Adipose tissue (tissue), 3 donors: ENCODE measurements around the gene NECAB2. TPM values are rescaled to one million over a fixed set of nuclear protein-coding genes. Genes with fewer than 3 reads are reported as not detected.

Experiments
- H3K27ac ChIP-seq: one replicate; pipeline ENCODE4 v1.5.1; 2013; ENCODE audit warnings: low read depth, low read length
- WGBS, 3 donors: extraction: QIAGEN DNeasy Blood & Tissue Kit; methylation state at CpG; one replicate each; pipeline ENCODE4 v1.1.7; 2013; 5-methylcytosine and 5-hydroxymethylcytosine counted together
- polyA plus RNA-seq, 3 donors: library from polyadenylated mRNA; stranded (reverse); fragments of 200-250 nt; gene quantifications; one replicate each; pipeline ENCODE4 v1.2.3, GENCODE V29; 2013
- donor health status: healthy with polysubstance abuse.
- donor health status: Bipolar disorder and iron deficiency.
- donor health status: healthy.

NECAB2 gene
- polyA plus RNA-seq, 3 donors = 0.47 to 2.2 (median 0.49) TPM

DNA sequence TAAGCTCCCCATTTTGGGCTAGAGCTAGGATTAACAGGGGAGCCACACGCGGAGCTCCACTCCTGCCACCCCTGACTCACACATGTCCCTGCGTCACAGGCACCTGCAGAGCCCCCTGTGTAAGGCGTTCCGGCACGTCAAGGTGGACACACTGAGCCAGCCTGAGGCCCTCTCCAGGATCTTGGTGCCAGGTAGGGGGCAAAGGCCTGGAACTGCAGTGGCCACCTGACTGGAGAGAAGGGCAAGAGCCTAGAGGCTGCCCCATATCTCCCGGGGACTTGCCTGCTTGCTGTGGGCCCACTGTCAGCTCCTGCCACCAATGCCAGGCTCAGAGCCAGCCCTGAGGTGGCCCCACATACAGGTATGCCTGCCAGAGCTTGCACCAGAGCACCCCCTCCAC, 33.7 kb downstream of the NECAB2 start:
- 90 to 94% (median 92%) methylated on average over 7 of the region's 7 CpGs for WGBS, 3 donors
- H3K27ac ChIP-seq = no peak overlapping the region

DNA sequence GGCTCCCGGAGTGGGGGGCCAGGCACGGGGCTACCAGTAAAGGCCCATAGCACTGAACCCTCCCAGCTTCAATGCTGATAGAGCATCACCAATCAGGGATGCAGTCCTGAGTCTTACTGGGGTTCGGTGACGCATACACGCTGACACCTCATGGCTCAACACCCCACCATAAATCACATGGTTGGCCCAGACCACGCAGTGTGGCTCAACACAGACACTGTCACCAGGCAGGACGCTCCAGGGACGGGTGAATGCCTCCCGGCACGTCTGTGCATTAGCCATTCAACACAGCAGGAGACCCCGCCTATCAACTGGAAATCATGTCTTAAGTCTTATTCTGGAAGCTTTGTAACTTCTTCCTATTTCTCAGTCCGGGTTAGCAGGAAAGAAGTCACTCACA, 35.0 kb downstream of the NECAB2 start:
- H3K27ac ChIP-seq = no peak overlapping the region
- 76 to 83% (median 79%) methylated on average over 12 of the region's 12 CpGs for WGBS, 3 donors

DNA sequence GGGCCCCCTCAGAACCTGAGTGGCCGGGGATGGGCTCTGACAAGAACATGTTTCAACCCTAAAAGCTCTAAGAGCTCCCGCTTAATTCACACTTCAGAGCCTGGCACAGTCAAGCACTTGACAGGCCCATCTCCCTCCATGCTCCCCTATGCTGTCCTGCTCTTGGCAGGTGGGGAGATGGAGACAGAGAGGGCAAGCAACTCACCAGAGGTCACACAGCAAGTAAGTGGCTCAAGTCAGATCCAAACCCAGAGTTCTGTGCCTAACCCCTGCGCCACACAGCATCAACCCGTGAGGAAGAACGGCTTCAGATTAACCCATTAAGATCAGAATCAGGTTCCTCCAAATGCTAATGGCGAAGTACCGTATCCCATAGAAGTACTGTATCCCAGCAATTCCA, 36.4 kb downstream of the NECAB2 start:
- WGBS, 3 donors = 76 to 83% (median 80%) methylated on average over 7 of the region's 7 CpGs
- H3K27ac ChIP-seq = no peak overlapping the region

DNA sequence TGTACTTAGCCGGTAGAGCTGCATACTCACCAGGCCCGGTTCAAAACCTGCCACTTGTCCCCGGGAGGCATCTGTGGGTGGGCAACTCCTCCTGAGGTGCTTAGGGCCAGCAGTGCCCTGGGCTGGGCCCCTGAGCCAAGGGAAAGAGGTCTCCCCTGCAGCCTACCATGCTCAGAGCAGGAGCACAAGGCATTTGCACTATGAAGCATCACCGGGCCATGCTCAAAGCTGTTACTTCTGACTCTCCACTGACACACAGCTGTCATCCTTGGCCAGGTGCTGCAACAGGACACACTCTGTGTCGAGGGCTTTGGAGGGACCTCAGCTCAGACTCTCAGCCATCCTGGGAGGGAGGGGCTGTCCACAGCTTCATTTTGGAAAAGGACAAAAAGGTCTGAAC, 37.3 kb downstream of the NECAB2 start:
- WGBS, 3 donors = 70 to 74% (median 71%) methylated on average over 5 of the region's 5 CpGs
- H3K27ac ChIP-seq = no peak overlapping the region

DNA sequence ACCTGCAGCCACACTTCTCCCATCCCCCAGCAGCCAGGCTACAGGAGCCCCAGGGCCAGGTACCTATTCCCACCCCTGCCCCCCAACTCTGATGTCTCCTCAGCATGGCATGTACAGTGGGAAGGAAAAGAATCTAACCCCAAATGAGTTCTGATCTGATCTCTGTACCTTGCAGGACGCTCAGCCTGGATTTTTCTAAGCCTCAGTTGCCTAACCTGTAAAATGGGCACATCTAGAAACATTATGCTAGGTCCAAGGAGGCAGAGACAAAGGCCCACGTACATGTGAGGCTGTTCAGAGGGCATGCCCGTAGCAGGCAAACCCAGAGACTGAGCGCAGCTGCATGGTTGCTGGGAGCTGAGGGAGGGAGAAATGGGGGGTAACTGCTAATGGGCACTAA, 39.5 kb downstream of the NECAB2 start:
- H3K27ac ChIP-seq = no peak overlapping the region
- WGBS, 3 donors = 79 to 84% (median 83%) methylated on average over 4 of the region's 4 CpGs

DNA sequence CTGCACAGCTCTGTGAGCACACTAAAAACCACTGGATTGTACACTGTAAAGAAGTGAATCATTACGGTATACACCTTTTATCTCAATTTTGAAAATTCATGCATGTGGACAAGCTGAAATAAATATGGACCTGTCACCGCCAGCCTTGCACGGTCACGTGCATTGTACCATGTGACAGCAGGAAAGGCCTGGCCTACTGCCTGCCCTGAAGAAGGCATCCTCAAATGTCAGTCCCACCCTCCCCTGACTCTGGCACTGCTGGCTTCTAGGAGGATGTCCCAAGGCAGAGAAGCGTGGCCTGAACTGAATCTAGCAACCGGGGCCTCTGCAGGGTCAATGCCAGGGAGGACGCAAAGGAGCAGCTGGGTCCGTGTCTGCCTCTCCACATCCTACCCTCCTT, 39.9 kb downstream of the NECAB2 start:
- WGBS, 3 donors = 61 to 69% (median 62%) methylated on average over 8 of the region's 8 CpGs
- H3K27ac ChIP-seq = no peak overlapping the region

DNA sequence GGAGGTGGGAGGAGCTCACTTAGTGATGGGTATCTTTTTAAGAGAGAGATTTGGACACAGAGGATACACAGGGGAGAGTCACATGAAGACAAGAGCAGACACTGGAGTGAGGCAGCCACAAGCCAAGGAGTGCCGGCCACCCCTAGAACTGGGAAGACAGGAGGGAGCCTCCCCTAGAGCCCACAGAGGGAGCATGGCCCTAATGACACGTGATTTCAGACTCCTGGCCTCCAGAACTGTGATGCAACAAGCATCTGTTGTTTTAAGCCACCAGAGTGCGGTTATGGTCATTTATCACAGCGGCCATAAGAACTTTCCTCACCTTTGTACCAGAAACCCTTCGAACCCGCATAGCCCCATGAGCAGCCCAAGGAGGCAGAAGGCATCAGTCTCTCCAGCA, 41.2 kb downstream of the NECAB2 start:
- 76 to 88% (median 84%) methylated on average over 6 of the region's 6 CpGs for WGBS, 3 donors
- H3K27ac ChIP-seq = no peak overlapping the region

DNA sequence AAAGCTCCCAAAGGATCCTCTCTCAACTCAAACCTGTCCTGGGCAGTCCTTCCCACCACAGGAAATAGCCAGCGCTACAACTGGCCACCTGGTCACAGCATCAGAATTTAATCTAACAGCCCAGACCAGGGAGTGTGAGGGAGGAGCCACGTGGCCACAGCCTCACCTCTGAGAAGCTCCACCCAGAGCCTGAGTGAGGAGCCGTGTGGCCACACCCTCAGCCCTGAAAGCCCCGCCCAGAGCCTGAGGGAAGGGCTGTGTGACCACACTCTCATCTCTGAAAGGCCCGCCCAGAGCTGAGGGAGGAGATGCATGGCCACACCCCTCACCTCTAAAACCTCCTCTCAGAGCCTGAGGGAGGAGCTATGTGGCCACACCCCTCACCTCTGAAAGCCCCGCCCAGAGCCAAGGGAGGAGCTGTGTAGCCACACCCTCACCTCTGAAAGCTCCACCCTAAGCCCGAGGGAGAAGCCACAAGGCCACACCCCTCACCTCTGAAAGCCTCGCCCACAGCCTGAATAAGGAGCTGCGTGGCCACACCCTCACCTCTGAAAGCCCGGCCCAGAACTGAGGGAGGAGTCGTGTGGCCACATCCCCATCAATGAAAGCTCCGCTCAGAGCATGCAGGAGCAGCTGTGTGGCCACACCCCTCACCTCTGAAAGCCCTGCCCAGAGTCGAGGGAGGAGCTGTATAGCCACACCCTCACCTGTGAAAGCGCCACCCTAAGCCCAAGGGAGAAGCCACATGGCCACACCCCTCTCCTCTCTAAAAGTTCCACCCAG, 45.9 kb downstream of the NECAB2 start:
- 11 to 12% (median 12%) methylated on average over 14 of the region's 14 CpGs for WGBS, 3 donors
- no peak overlapping the region for H3K27ac ChIP-seq

DNA sequence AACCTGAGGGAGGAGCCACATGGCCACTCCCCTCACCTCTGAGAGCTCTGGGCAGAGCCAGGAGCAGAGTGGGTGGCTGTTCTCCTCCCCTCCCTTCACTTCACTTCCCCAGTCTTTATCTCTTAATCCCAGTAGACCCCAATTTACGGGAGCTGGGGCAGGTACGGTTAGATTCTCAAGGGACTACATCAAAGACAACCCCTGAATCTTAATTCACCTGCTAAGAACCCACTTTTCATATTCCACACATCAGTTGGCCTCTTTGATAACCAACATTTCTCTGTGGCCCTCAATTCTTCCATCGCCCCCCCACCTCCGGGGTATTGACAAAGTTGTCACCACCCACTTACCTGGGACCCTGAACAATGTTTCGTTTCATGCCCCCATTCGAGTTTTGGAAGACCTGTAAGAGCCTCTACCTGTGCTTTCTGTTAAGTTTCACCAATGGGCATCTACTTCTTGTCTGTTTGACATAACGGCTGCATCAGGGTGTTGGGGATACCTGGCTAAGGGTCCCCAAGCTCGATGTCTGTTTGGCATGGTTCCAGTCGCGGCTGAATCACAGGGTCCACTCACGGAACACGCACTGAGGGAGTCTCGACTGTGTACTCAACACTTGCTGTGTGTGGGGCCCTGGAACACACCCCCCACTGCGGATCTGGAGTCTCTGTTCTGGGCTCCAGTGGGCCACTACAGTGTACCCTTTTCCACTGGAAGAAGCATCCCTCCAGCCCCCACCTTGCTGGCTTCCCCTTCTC, 46.7 kb downstream of the NECAB2 start:
- 71 to 75% (median 72%) methylated on average over 14 of the region's 14 CpGs for WGBS, 3 donors
- H3K27ac ChIP-seq = no peak overlapping the region

DNA sequence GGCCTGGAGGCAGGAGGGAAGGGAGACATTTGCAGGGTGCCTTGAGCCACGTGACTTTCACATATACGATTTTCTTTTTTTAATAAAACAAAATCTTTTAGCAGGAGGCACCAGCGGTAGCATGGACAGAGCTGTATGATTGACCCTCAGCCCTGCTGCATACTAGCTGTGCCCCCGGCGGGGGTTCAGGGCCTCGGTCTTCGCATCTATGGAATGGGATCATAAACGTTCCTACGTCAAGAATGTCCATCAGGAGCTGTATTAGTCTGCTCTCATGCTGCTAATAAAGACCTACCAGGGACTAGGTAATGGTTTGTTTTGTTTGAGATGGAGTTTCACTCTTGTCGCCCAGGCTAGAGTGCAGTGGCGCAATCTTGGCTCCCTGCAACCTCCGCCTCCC, 47.4 kb downstream of the NECAB2 start:
- WGBS, 3 donors = 82 to 87% (median 83%) methylated on average over 12 of the region's 12 CpGs
- no peak overlapping the region for H3K27ac ChIP-seq

DNA sequence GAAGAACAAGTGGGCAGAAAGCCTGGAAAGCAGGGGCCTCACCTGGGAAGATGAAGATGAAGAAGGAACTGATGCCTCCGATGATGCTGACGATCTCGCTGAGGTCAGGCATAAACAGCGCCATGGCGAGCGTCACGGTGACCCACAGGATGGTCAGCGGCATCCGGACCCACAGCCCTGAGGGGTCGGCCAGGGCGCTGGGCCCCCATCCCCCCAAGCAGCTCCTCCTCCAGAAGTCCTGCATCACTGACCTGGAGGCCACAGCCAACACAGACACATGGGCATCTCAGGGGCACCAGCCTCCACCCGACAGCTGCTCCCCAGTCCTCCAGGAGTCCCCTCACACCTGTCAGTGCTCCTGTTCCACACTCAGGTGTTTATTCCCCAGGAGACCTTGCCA, 48.4 kb downstream of the NECAB2 start:
- no peak overlapping the region for H3K27ac ChIP-seq
- WGBS, 3 donors = 90 to 94% (median 92%) methylated on average over 12 of the region's 12 CpGs

DNA sequence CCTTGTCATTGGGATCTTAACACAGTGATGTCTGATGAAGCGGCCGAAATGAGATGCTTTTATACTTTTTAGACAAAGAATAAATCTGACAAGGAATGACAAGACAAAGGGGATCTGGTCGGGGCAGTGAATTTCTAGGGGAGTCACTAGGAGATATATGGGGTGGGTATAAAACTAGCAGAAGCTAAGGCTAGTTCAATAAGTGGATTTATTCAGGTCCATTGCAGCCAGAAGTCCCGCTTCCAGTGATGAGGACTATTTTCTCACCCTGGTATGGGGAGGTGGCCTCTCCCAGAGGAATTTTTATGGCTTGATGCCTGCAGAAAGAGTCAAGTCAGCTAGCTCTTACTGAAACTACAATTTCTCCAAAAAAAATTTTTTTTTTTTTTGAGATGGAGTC, 50.7 kb downstream of the NECAB2 start:
- no peak overlapping the region for H3K27ac ChIP-seq
- 85 to 87% (median 86%) methylated on average over 4 of the region's 4 CpGs for WGBS, 3 donors

DNA sequence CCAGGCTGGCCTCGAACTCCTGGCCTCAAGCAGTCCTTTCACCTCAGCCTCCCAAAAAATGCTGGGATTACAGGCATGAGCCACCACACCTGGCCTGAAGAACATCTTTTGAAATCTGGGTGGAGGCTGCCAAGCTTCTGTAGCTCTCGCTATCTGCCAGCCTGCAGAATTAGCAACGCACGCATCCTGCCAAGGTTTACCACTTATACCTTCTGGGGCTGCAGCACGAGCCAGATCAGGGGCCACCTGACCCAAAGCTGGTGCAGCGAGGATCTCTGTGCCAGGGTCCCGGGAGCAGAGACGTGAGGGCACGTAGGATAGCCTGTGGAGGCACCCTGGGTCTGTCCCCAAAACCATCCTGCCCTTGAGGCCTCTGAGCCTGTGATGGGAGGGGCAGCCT, 52.3 kb downstream of the NECAB2 start:
- no peak overlapping the region for H3K27ac ChIP-seq
- WGBS, 3 donors = 92 to 94% (median 93%) methylated on average over 9 of the region's 9 CpGs

DNA sequence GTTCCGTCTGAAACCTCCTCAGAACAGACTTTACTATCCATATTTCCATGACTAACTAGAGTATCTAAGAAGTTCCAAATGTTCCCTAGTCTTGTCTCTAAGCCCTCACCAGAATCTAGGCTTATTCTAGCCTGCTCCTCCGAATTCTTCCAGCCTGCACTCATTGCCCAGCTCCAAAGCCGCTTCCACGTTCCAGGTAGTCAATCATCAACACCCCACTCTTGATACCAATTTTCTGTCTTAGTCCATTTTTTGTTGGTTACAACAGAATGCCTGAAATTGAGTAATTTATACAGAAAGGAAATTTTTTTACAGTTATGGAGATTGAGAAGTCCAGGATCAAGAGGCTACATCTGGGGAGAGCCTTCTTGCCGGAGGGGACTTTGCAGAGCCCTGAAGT, 53.4 kb downstream of the NECAB2 start:
- H3K27ac ChIP-seq = no peak overlapping the region
- WGBS, 3 donors = 77 to 92% (median 92%) methylated on average over 5 of the region's 5 CpGs

DNA sequence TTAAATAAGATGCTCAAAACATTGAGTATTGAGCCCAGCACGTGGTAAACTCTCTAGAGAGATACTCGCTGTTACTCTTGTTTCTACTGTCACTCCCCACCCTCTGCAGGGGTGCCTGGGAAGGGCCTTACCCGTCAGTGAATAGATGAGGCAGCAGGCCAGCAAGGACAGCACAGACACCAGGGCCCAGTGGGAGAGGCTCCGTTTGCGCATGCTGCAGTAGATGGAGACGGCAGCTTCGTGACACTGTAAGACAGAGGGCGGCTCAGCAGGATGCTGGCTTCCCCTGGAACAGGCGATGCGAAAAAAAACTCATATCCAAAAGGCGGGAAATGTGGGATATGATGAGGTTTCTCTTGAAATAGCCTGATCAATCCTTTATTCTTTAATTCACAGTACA, 54.6 kb downstream of the NECAB2 start:
- 69 to 86% (median 72%) methylated on average over 11 of the region's 11 CpGs for WGBS, 3 donors
- H3K27ac ChIP-seq = no peak overlapping the region

DNA sequence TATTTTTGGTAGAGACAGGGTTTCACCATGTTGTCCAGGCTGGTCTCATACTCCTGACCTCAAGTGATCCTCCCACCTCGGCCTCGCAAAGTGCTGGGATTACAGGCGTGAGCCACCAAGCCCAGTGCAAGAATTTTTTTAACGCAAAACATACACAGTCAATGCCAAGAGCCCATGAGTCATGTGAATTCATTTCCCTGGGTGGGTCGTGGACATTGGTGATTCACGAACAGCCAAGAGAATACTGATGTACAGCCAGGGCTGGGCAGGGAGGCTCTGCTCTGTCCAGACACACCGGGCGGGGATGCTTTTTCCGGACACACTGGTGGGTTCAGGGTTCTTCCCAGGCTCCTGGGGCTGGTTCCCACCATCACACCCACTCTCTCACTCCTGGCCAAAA, 56.8 kb downstream of the NECAB2 start:
- no peak overlapping the region for H3K27ac ChIP-seq
- WGBS, 3 donors = 57 to 88% (median 58%) methylated on average over 9 of the region's 9 CpGs

DNA sequence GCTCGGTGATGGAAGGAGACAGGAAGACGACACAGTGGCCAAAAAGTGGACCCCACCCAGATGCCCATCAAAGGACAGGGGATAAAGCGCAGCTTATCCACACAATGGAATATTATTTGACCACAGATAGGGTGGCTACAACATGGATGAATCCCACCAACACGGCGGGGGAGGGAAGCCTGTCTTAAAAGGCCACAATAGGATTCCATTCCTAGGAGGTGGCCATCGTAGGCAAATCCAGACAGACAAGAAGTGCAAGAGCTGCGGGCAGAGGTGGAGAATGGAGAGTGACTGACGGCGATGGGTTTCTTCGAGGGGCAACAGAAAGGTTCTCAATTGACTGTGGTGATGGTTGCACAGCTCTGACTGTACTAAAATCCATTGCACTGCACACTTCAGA, 58.6 kb downstream of the NECAB2 start:
- WGBS, 3 donors = 82 to 89% (median 88%) methylated on average over 10 of the region's 10 CpGs
- H3K27ac ChIP-seq = no peak overlapping the region

DNA sequence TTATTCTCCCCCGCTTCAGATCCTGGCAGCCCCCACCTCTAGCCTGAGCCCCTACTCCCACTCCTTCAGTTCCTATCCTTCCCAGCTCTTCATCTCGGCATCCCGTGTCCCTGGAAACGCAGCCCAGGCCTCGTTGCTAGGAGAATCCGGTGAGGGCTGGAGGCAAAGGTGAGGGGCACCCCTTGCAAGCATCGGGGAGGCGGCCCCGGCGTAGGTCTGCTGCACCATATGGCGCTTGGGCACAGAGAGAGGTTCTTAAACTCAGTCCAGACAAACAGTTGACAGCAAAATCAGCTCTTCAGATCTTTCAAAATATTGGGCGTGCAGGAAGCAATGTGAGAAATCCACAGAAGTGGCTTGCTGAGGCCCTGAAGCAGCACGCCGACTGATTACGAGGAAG, 59.6 kb downstream of the NECAB2 start:
- 69 to 83% (median 70%) methylated on average over 15 of the region's 15 CpGs for WGBS, 3 donors
- H3K27ac ChIP-seq = no peak overlapping the region

DNA sequence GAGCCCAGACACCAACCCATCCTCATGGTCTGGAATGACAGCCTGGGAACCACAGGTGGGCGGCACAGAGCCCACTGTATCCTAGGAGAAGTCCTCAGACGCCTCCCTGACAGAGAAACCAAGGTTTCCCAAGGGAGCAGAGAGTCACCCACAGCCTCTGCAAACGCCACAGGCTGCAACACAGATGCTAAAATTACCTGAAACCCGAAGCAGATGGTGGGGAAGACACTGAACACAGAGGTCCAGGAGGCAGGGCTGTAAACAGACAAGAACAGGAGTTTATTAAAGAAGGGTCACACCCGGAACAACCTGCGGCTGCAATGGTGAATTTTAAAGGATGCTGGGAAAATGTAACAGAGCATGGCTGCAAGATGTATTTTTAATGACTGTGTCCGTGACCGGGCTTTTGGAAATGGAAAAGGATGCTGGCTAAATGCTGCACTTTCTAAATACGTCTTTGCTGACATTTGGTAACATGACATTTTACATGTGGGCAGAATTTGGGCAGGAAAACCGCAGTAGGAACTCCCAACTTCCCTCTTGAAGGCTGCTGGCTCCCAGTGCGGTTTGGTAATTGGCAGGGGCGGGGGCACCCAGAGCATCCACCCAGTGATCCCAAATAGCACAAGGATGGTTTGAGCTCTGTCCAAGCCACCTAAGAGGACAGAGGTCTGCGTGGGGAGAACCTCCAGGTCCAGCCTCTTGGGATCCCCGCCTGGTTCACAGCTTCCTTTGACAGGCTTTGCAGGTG, 61.4 kb downstream of the NECAB2 start:
- no peak overlapping the region for H3K27ac ChIP-seq
- WGBS, 3 donors = 59 to 79% (median 65%) methylated on average over 14 of the region's 14 CpGs
